LNCaP clone FGC (cell line): Measurements from ENCODE around the gene SENP3.

ENCODE experiments used
- DNase-seq: peaks from one replicate; pipeline ENCODE4 v3.0.0-alpha.2; 2011; ENCODE audit warnings: low read depth
- H3K4me3 ChIP-seq: 2 replicates; pipeline ENCODE4 v1.5.1; 2011; ENCODE audit warnings: mild to moderate bottlenecking, low read depth, low read length, control low read depth
- TF ChIP-seq, protein P1 (sequence below): IDR thresholded peaks from 2 replicates; pipeline ENCODE4 v1.5.1; 2012; ENCODE audit warnings: mild to moderate bottlenecking; ENCODE audit not compliant: control insufficient read depth, insufficient read depth; ENCODE audit errors: extremely low read depth

The SENP3 gene

DNA sequence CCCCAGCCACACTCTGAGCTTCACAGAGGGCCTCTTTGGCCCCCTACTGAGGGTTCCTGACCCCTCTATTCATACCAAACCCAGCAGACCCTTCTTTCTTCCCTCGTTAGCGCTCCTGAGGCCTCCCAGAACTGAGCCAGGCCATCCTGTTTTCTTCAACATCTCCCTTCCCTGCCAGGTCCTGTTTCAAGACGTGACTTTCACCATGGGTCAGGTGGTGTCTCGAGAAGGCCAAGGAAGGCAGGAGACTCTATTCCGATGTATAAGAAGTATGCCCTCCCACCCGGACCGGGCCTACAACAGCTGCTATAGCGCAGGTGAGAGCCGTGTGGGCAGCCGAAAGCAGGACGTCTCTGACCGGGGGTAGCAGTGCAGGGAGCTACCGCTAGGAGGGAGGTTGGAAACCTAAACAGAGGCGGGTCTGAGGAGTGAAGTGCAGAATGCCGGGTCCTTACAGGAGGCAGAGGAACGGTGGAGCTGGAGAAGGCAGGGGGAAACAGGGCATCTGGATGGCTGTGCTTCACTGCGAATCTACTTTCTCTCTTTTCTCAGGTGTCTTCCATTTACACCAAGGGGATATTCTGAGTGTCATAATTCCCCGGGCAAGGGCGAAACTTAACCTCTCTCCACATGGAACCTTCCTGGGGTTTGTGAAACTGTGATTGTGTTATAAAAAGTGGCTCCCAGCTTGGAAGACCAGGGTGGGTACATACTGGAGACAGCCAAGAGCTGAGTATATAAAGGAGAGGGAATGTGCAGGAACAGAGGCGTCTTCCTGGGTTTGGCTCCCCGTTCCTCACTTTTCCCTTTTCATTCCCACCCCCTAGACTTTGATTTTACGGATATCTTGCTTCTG, 1.3 kb upstream of the SENP3 start:
- no peak for DNase-seq

DNA sequence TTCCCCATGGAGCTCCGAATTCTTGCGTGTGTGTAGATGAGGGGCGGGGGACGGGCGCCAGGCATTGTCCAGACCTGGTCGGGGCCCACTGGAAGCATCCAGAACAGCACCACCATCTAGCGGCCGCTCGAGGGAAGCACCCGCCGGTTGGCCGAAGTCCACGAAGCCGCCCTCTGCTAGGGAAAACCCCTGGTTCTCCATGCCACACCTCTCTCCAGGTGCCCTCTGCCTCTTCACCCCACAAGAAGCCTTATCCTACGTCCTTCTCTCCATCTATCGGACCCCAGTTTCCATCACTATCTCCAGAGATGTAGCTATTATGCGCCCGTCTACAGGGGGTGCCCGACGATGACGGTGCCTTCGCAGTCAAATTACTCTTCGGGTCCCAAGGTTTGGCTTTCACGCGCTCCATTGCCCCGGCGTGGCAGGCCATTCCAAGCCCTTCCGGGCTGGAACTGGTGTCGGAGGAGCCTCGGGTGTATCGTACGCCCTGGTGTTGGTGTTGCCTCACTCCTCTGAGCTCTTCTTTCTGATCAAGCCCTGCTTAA, 617 bp upstream of the SENP3 start:
- TF ChIP-seq, protein P1, sequence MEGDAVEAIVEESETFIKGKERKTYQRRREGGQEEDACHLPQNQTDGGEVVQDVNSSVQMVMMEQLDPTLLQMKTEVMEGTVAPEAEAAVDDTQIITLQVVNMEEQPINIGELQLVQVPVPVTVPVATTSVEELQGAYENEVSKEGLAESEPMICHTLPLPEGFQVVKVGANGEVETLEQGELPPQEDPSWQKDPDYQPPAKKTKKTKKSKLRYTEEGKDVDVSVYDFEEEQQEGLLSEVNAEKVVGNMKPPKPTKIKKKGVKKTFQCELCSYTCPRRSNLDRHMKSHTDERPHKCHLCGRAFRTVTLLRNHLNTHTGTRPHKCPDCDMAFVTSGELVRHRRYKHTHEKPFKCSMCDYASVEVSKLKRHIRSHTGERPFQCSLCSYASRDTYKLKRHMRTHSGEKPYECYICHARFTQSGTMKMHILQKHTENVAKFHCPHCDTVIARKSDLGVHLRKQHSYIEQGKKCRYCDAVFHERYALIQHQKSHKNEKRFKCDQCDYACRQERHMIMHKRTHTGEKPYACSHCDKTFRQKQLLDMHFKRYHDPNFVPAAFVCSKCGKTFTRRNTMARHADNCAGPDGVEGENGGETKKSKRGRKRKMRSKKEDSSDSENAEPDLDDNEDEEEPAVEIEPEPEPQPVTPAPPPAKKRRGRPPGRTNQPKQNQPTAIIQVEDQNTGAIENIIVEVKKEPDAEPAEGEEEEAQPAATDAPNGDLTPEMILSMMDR, result peak; percentile 81
- DNase-seq, result peak; percentile 66
- peak overlapping the region; percentile 90 for H3K4me3 ChIP-seq

More for the DNA sequence above, 1.3 kb upstream of the SENP3 start:
- TF ChIP-seq, protein P1, result peak; percentile 54
- peak overlapping the region; percentile 90 for H3K4me3 ChIP-seq

DNA sequence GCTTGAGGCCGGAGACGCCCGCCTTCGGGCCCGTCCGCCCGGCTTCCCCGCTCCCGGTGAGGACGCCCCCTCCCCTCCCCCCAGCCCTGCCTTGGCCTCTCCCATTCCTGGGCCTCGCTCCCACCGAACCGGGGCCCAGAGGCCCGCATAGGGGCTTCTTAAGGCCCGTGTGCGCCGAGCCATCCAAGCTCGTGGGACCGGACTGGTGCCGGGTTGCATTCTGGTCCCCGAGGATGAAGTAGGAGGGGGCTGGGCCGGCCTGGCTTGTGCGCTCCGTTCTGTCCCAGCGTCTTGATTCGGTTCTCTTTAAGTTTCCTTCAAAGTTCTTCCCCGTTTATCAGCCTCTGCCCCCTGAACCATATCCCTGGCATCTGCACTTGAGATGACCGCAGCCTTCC, 488 bp downstream of the SENP3 start:
- H3K4me3 ChIP-seq, result peak overlapping the region; percentile 90
- TF ChIP-seq, protein P1, result no peak
- DNase-seq, result no peak

DNA sequence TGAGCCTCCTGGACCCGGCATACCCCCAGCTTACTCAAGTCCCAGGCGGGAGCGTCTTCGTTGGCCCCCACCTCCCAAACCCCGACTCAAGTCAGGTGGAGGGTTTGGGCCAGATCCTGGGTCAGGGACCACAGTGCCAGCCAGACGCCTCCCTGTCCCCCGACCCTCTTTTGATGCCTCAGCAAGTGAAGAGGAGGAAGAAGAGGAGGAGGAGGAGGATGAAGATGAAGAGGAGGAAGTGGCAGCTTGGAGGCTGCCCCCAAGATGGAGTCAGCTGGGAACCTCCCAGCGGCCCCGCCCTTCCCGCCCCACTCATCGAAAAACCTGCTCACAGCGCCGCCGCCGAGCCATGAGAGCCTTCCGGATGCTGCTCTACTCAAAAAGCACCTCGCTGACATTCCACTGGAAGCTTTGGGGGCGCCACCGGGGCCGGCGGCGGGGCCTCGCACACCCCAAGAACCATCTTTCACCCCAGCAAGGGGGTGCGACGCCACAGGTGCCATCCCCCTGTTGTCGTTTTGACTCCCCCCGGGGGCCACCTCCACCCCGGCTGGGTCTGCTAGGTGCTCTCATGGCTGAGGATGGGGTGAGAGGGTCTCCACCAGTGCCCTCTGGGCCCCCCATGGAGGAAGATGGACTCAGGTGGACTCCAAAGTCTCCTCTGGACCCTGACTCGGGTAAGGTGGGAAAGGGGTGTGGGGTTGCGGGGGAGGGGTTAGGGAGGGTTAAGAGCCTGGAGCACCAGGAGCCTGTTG, 1.6 kb downstream of the SENP3 start:
- no peak for DNase-seq
- H3K4me3 ChIP-seq, result peak overlapping the region; percentile 90
- TF ChIP-seq, protein P1, result no peak

- TF ChIP-seq, protein P1, result no peak
- H3K4me3 ChIP-seq, result no peak overlapping the region
- no peak for DNase-seq
Measured at GRCh38 chr17:7569571-7569970, 7.9 kb downstream of the SENP3 start.

- DNase-seq, result no peak
- TF ChIP-seq, protein P1, result no peak
Measured at GRCh38 chr17:7570351-7570750, 8.6 kb downstream of the SENP3 start.

More at GRCh38 chr17:7570351-7570750, 8.6 kb downstream of the SENP3 start:
- H3K4me3 ChIP-seq, result no peak overlapping the region
